Activated naive CD8-positive, alpha-beta T cell treated with anti-CD3 and anti-CD28 coated beads, Interleukin-2, amount 50 U/mL, for 24 hours (primary cell): ENCODE results near the gene PTPRCAP.
"Not testable (repeated sequence)": the region's sequence is repeated elsewhere in the genome, so short reads cannot be mapped to it uniquely, and the experiment has no call there.

ENCODE experiments used
- ATAC-seq: fragments of 150-1000 bp; cut with Tn5 transposase; one replicate; pipeline ENCODE4 v1.10.0; 2021
- DNase-seq: peaks from one replicate; pipeline ENCODE4 v3.0.0; 2021
- H3K27ac Mint-ChIP-seq: one replicate; pipeline ENCODE4 v1.8.0; 2021; ENCODE audit warnings: mild to moderate bottlenecking, mixed read lengths
- H3K27me3 Mint-ChIP-seq: one replicate; pipeline ENCODE4 v1.8.0; 2021; ENCODE audit warnings: mixed read lengths
- H3K36me3 Mint-ChIP-seq: one replicate; pipeline ENCODE4 v1.8.0; 2021; ENCODE audit warnings: low read depth, mixed read lengths
- H3K4me1 Mint-ChIP-seq: one replicate; pipeline ENCODE4 v1.8.0; 2021; ENCODE audit warnings: mixed read lengths
- H3K4me3 Mint-ChIP-seq: one replicate; pipeline ENCODE4 v1.8.0; 2021; ENCODE audit warnings: mild to moderate bottlenecking, moderate library complexity, mixed read lengths
- H3K9me3 Mint-ChIP-seq: one replicate; pipeline ENCODE4 v1.8.0; 2021; ENCODE audit warnings: mixed read lengths

Gene PTPRCAP

GRCh38 chr11:67406420-67406968 is 31.0 kb downstream of the PTPRCAP start:
- ATAC-seq, result no peak
- H3K4me1 Mint-ChIP-seq, result peaks cover 76% of the 10 kb centered on the region
- H3K27ac Mint-ChIP-seq, result peak overlapping the region; percentile 87
- peak overlapping the region; percentile 88 for H3K4me3 Mint-ChIP-seq
- DNase-seq, result peak; percentile 20
- H3K36me3 Mint-ChIP-seq, result peaks cover 22% of the 10 kb centered on the region
- no peaks in the 10 kb centered on the region for H3K9me3 Mint-ChIP-seq
- H3K27me3 Mint-ChIP-seq, result no peaks in the 10 kb centered on the region

GRCh38 chr11:67405688-67406339 is 31.7 kb downstream of the PTPRCAP start:
- ATAC-seq (no peak), DNase-seq (no peak)
- no peaks in the 10 kb centered on the region for H3K27me3 Mint-ChIP-seq
- no peaks in the 10 kb centered on the region for H3K9me3 Mint-ChIP-seq
- peaks cover 22% of the 10 kb centered on the region for H3K36me3 Mint-ChIP-seq
- peak overlapping the region; percentile 88 for H3K4me3 Mint-ChIP-seq
- peaks cover 69% of the 10 kb centered on the region for H3K4me1 Mint-ChIP-seq
- peak overlapping the region; percentile 87 for H3K27ac Mint-ChIP-seq

- Mint-ChIP-seq H3K36me3 (peaks cover 27% of the 10 kb centered on the region), H3K27ac (peak overlapping the region; percentile 87), H3K4me1 (peaks cover 68% of the 10 kb centered on the region), H3K27me3 (no peaks in the 10 kb centered on the region), H3K9me3 (no peaks in the 10 kb centered on the region), H3K4me3 (peak overlapping the region; percentile 88)
- ATAC-seq, result no peak
- DNase-seq, result peak; percentile 46
Measured at GRCh38 chr11:67405196-67405567, 32.3 kb downstream of the PTPRCAP start.

GRCh38 chr11:67404515-67405195 is 32.8 kb downstream of the PTPRCAP start:
- peak overlapping the region; percentile 87 for H3K27ac Mint-ChIP-seq
- H3K4me1 Mint-ChIP-seq, result peaks cover 67% of the 10 kb centered on the region
- DNase-seq, result peak; percentile 63
- H3K36me3 Mint-ChIP-seq, result peaks cover 27% of the 10 kb centered on the region
- H3K4me3 Mint-ChIP-seq, result peak overlapping the region; percentile 88
- no peaks in the 10 kb centered on the region for H3K27me3 Mint-ChIP-seq
- no peaks in the 10 kb centered on the region for H3K9me3 Mint-ChIP-seq
- no peak for ATAC-seq

- peaks cover 65% of the 10 kb centered on the region for H3K4me1 Mint-ChIP-seq
- not testable (repeated sequence) for H3K27me3 Mint-ChIP-seq, DNase-seq, H3K9me3 Mint-ChIP-seq, ATAC-seq
- H3K4me3 Mint-ChIP-seq, result peak overlapping the region; percentile 88
- H3K36me3 Mint-ChIP-seq, result peaks cover 32% of the 10 kb centered on the region
- H3K27ac Mint-ChIP-seq, result peak overlapping the region; percentile 87
Measured at GRCh38 chr11:67403085-67403484, 34.4 kb downstream of the PTPRCAP start.

- H3K36me3 Mint-ChIP-seq, result peaks cover 35% of the 10 kb centered on the region
- ATAC-seq, H3K27me3 Mint-ChIP-seq, DNase-seq, H3K9me3 Mint-ChIP-seq: not testable (repeated sequence)
- H3K27ac Mint-ChIP-seq, result peak overlapping the region; percentile 87
- peaks cover 63% of the 10 kb centered on the region for H3K4me1 Mint-ChIP-seq
- H3K4me3 Mint-ChIP-seq, result peak overlapping the region; percentile 88
Measured at GRCh38 chr11:67402192-67402839, 35.2 kb downstream of the PTPRCAP start.

- peak within 1 kb of the TSS; percentile 87 for H3K27ac Mint-ChIP-seq
- H3K9me3 Mint-ChIP-seq, result no peaks in the 10 kb centered on the region
- peak within 1 kb of the TSS; percentile 88 for H3K4me3 Mint-ChIP-seq
- DNase-seq, result peak; percentile 92
- H3K27me3 Mint-ChIP-seq, result no peaks in the 10 kb centered on the region
- peaks cover 61% of the 10 kb centered on the region for H3K4me1 Mint-ChIP-seq
- peaks cover 32% of the 10 kb centered on the region for H3K36me3 Mint-ChIP-seq
- peak; percentile 64 for ATAC-seq
Measured at GRCh38 chr11:67401495-67402191, 35.8 kb downstream of the PTPRCAP start, which contains the start of gene PPP1CA. TSS of gene PPP1CA (minus strand) at chr11:67401858. CDS start at chr11:67401782, 76 bp downstream.

- Mint-ChIP-seq H3K36me3 (peaks cover 31% of the 10 kb centered on the region), H3K27me3 (no peaks in the 10 kb centered on the region), H3K27ac (peak overlapping the region; percentile 75), H3K9me3 (no peaks in the 10 kb centered on the region), H3K4me3 (peak overlapping the region; percentile 88), H3K4me1 (peaks cover 55% of the 10 kb centered on the region)
- peak; percentile 40 for DNase-seq
- peak; percentile 7 for ATAC-seq
Measured at GRCh38 chr11:67400942-67401494, 36.5 kb downstream of the PTPRCAP start.

GRCh38 chr11:67400251-67400941 is 37.1 kb downstream of the PTPRCAP start:
- peaks cover 30% of the 10 kb centered on the region for H3K36me3 Mint-ChIP-seq
- DNase-seq (no peak), ATAC-seq (no peak)
- H3K9me3 Mint-ChIP-seq, result no peaks in the 10 kb centered on the region
- no peaks in the 10 kb centered on the region for H3K27me3 Mint-ChIP-seq
- H3K27ac Mint-ChIP-seq, result peak overlapping the region; percentile 75
- peaks cover 50% of the 10 kb centered on the region for H3K4me1 Mint-ChIP-seq
- H3K4me3 Mint-ChIP-seq, result peak overlapping the region; percentile 88

GRCh38 chr11:67398661-67399563 is 38.6 kb downstream of the PTPRCAP start:
- peaks cover 44% of the 10 kb centered on the region for H3K4me1 Mint-ChIP-seq
- DNase-seq (no peak), ATAC-seq (no peak)
- H3K27ac Mint-ChIP-seq, result peak overlapping the region; percentile 42
- H3K27me3 Mint-ChIP-seq, result no peaks in the 10 kb centered on the region
- no peaks in the 10 kb centered on the region for H3K9me3 Mint-ChIP-seq
- peaks cover 30% of the 10 kb centered on the region for H3K36me3 Mint-ChIP-seq
- H3K4me3 Mint-ChIP-seq, result peak overlapping the region; percentile 4

GRCh38 chr11:67397986-67398660 is 39.4 kb downstream of the PTPRCAP start:
- DNase-seq (no peak), ATAC-seq (no peak)
- H3K27ac Mint-ChIP-seq, result peak overlapping the region; percentile 35
- H3K9me3 Mint-ChIP-seq, result no peaks in the 10 kb centered on the region
- H3K4me1 Mint-ChIP-seq, result peaks cover 44% of the 10 kb centered on the region
- H3K36me3 Mint-ChIP-seq, result peaks cover 33% of the 10 kb centered on the region
- H3K4me3 Mint-ChIP-seq, result no peak overlapping the region
- H3K27me3 Mint-ChIP-seq, result no peaks in the 10 kb centered on the region

GRCh38 chr11:67397536-67397935 is 39.9 kb downstream of the PTPRCAP start:
- DNase-seq (no peak), ATAC-seq (no peak)
- H3K27me3 Mint-ChIP-seq, result no peaks in the 10 kb centered on the region
- peak overlapping the region; percentile 35 for H3K27ac Mint-ChIP-seq
- H3K36me3 Mint-ChIP-seq, result peaks cover 35% of the 10 kb centered on the region
- H3K4me1 Mint-ChIP-seq, result peaks cover 46% of the 10 kb centered on the region
- H3K4me3 Mint-ChIP-seq, result no peak overlapping the region
- H3K9me3 Mint-ChIP-seq, result no peaks in the 10 kb centered on the region
